Measurements from ENCODE around the gene MAN1A2.

GRCh38 chr1:117366177-117367045 is 838 bp upstream of the MAN1A2 start:
- TF ChIP-seq CTCF (IDR thresholded peaks at IDR 0.05; ENCODE audit: insufficient read depth, low read depth, low read length) = no peak
- TF ChIP-seq EZH2 (IDR thresholded peaks at IDR 0.05; ENCODE audit: insufficient read depth, low read length) = no peak
